ENCODE results near the gene DEGS1.

The DEGS1 gene

GRCh38 chr1:224182866-224183590 lies at the start of gene DEGS1:
DEGS1 (plus strand) TSS chr1:224183240; CDS start chr1:224183337, 97 bp downstream.
- H3K9me3 ChIP-seq (ENCODE audit: control insufficient read depth, insufficient read depth, low read depth, low read length) = no peaks in the 10 kb centered on the region
- ChIA-PET POLR2A (interaction anchor here (0.5 to 4.0 kb wide), 33 partner anchors 10 to 370 kb away, joined by 3 to 40 read pairs (median 4); partner anchors contain the start of genes CNIH4 and NVL), CTCF (interaction anchor here (0.7 to 1.1 kb wide), 6 partner anchors 10 to 151 kb away, joined by 3 to 6 read pairs (median 4); no protein-coding TSS in a partner anchor)
- peak within 1 kb of the TSS; percentile 72 for H3K4me3 ChIP-seq (ENCODE audit: low read depth, low read length)
- H3K36me3 ChIP-seq (ENCODE audit: control insufficient read depth in 2 of 2, insufficient read depth in 1 of 2, low read length in 2 of 2) = peaks cover 25 to 32% of the 10 kb centered on the region in 2 experiments
- H3K4me1 ChIP-seq (ENCODE audit: control insufficient read depth, insufficient read depth, low read length) = peaks cover 3% of the 10 kb centered on the region; the same call in 1 of the 2 replicates
- H3K27ac ChIP-seq (ENCODE audit: extremely low read depth, low read depth, low read length) = peak within 1 kb of the TSS; percentile 99
- TF ChIP-seq ZNF391 (tag by site-specific recombination; IDR thresholded peaks at IDR 0.05; ENCODE audit: borderline replicate concordance, low read depth) (0 out of 2 replicates have a peak, but pooled peaks have one; percentile 33), ZNF2 (tag by site-specific recombination; IDR thresholded peaks at IDR 0.05) (0 out of 2 replicates have a peak, but pooled peaks have one; percentile 58), ZNF785 (tag by site-specific recombination; IDR thresholded peaks at IDR 0.05) (no peak), ZNF488 (tag by site-specific recombination; IDR thresholded peaks at IDR 0.05) (no peak), KLF9 (tag by site-specific recombination; IDR thresholded peaks at IDR 0.05; ENCODE audit: low read depth) (no peak; the same call in none of the 2 replicates), ZNF274 (IDR thresholded peaks at IDR 0.05; ENCODE audit: low read length) (no peak), ZNF274 (tag by site-specific recombination; IDR thresholded peaks at IDR 0.05; ENCODE audit: borderline replicate concordance) (no peak), ZNF174 (tag by site-specific recombination; IDR thresholded peaks at IDR 0.05) (no peak), GLIS1 (tag by site-specific recombination; IDR thresholded peaks at IDR 0.05) (peak; percentile 76; the same call in 1 of the 2 replicates), SALL2 (tag by site-specific recombination; IDR thresholded peaks at IDR 0.05; ENCODE audit: borderline replicate concordance) (no peak), ZNF266 (tag by site-specific recombination; IDR thresholded peaks at IDR 0.05; ENCODE audit: low read depth) (no peak), HOXA7 (CRISPR knock-in tag; IDR thresholded peaks at IDR 0.05; ENCODE audit: borderline replicate concordance) (no peak), ZBTB49 (tag by site-specific recombination; IDR thresholded peaks at IDR 0.05; ENCODE audit: low read depth) (no peak), SCRT2 (tag by site-specific recombination; IDR thresholded peaks at IDR 0.05) (no peak), ZNF677 (tag by site-specific recombination; IDR thresholded peaks at IDR 0.05) (0 out of 2 replicates have a peak, but pooled peaks have one; percentile 46), BCL11A (tag by site-specific recombination; IDR thresholded peaks at IDR 0.05; ENCODE audit: low read depth) (0 out of 2 replicates have a peak, but pooled peaks have one; percentile 35), ZNF791 (tag by site-specific recombination; IDR thresholded peaks at IDR 0.05) (no peak), ZBTB21 (tag by site-specific recombination; IDR thresholded peaks at IDR 0.05) (peak; percentile 6; the same call in 1 of the 2 replicates), ZNF248 (tag by site-specific recombination; IDR thresholded peaks at IDR 0.05) (no peak), ZNF366 (tag by site-specific recombination; conservative IDR thresholded peaks at IDR 0.05) (peak; percentile 83), ZNF623 (tag by site-specific recombination; IDR thresholded peaks at IDR 0.05) (0 out of 2 replicates have a peak, but pooled peaks have one; percentile 27), TRIM28 (IDR thresholded peaks at IDR 0.05; ENCODE audit: borderline replicate concordance, low read length) (peak; percentile 80; the same call in 1 of the 2 replicates), ZBTB6 (tag by site-specific recombination; IDR thresholded peaks at IDR 0.05) (peak; percentile 47; the same call in 1 of the 2 replicates), ZNF571 (tag by site-specific recombination; IDR thresholded peaks at IDR 0.05) (no peak), ZNF843 (tag by site-specific recombination; IDR thresholded peaks at IDR 0.05) (0 out of 2 replicates have a peak, but pooled peaks have one; percentile 42), ZNF37A (tag by site-specific recombination; IDR thresholded peaks at IDR 0.05) (peak; percentile 17; the same call in 1 of the 2 replicates)
- TF ChIP-seq, protein P1, sequence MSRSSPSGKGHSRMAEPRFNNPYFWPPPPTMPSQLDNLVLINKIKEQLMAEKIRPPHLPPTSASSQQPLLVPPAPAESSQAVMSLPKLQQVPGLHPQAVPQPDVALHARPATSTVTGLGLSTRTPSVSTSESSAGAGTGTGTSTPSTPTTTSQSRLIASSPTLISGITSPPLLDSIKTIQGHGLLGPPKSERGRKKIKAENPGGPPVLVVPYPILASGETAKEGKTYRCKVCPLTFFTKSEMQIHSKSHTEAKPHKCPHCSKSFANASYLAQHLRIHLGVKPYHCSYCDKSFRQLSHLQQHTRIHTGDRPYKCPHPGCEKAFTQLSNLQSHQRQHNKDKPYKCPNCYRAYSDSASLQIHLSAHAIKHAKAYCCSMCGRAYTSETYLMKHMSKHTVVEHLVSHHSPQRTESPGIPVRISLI (tag by site-specific recombination; IDR thresholded peaks at IDR 0.05) = no peak
- TF ChIP-seq, protein P2, sequence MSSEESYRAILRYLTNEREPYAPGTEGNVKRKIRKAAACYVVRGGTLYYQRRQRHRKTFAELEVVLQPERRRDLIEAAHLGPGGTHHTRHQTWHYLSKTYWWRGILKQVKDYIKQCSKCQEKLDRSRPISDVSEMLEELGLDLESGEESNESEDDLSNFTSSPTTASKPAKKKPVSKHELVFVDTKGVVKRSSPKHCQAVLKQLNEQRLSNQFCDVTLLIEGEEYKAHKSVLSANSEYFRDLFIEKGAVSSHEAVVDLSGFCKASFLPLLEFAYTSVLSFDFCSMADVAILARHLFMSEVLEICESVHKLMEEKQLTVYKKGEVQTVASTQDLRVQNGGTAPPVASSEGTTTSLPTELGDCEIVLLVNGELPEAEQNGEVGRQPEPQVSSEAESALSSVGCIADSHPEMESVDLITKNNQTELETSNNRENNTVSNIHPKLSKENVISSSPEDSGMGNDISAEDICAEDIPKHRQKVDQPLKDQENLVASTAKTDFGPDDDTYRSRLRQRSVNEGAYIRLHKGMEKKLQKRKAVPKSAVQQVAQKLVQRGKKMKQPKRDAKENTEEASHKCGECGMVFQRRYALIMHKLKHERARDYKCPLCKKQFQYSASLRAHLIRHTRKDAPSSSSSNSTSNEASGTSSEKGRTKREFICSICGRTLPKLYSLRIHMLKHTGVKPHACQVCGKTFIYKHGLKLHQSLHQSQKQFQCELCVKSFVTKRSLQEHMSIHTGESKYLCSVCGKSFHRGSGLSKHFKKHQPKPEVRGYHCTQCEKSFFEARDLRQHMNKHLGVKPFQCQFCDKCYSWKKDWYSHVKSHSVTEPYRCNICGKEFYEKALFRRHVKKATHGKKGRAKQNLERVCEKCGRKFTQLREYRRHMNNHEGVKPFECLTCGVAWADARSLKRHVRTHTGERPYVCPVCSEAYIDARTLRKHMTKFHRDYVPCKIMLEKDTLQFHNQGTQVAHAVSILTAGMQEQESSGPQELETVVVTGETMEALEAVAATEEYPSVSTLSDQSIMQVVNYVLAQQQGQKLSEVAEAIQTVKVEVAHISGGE (tag by site-specific recombination; conservative IDR thresholded peaks at IDR 0.05; ENCODE audit: low read depth) = no peak; the same call in 1 of the 2 replicates

Measured in HEK293 (cell line).